Muscle layer of duodenum (tissue), 2 donors: Measurements from ENCODE around the gene VSIG10L2.

Experiments used
- H3K27ac ChIP-seq: one replicate; pipeline ENCODE4 v1.7.0; 2013; ENCODE audit warnings: mild to moderate bottlenecking, low read length
- H3K27me3 ChIP-seq: one replicate; pipeline ENCODE4 v1.7.0; 2013; ENCODE audit warnings: low read depth, mild to moderate bottlenecking, control low read depth, low read length
- H3K36me3 ChIP-seq, 2 donors: one replicate each; pipeline ENCODE4 v1.7.0; 2013; ENCODE audit warnings: low read length in 2 of 2, control low read depth in 1 of 2, mild to moderate bottlenecking in 1 of 2; ENCODE audit not compliant: insufficient read depth in 2 of 2, control insufficient read depth in 1 of 2
- H3K4me1 ChIP-seq, 2 donors: one replicate each; pipeline ENCODE4 v1.7.0; 2013; ENCODE audit warnings: low read length in 2 of 2, mild to moderate bottlenecking in 2 of 2, control low read depth in 1 of 2, moderate library complexity in 1 of 2; ENCODE audit not compliant: insufficient read depth in 2 of 2, control insufficient read depth in 1 of 2
- H3K4me3 ChIP-seq, 2 donors: one replicate each; pipeline ENCODE4 v1.7.0; 2013; ENCODE audit warnings: low read length in 2 of 2, low read depth in 1 of 2, mild to moderate bottlenecking in 1 of 2
- H3K9me3 ChIP-seq, 2 donors: one replicate each; pipeline ENCODE4 v1.7.0; 2013; ENCODE audit warnings: low read length in 2 of 2, control low read depth in 1 of 2, mild to moderate bottlenecking in 1 of 2; ENCODE audit not compliant: control insufficient read depth in 1 of 2
- donor health status: healthy.

Gene VSIG10L2

GRCh38 chr11:125931116-125931515 lies 14.7 kb upstream of the VSIG10L2 start:
- no peaks in the 10 kb centered on the region for H3K27me3 ChIP-seq

GRCh38 chr11:125931668-125932067 lies 14.2 kb upstream of the VSIG10L2 start:
- H3K27me3 ChIP-seq, result no peaks in the 10 kb centered on the region
- peaks cover 0 to 17% of the 10 kb centered on the region in 2 donors for H3K4me1 ChIP-seq
- H3K27ac ChIP-seq, result no peak overlapping the region
- H3K9me3 ChIP-seq, result no peaks in the 10 kb centered on the region
- H3K36me3 ChIP-seq, result no peaks in the 10 kb centered on the region
- H3K4me3 ChIP-seq, result no peak overlapping the region

More at GRCh38 chr11:125931116-125931515, 14.7 kb upstream of the VSIG10L2 start:
- no peaks in the 10 kb centered on the region for H3K9me3 ChIP-seq
- no peaks in the 10 kb centered on the region for H3K36me3 ChIP-seq
- H3K4me3 ChIP-seq, result no peak overlapping the region
- peaks cover 0 to 18% of the 10 kb centered on the region in 2 donors for H3K4me1 ChIP-seq
- no peak overlapping the region for H3K27ac ChIP-seq

GRCh38 chr11:125932301-125932700 lies 13.5 kb upstream of the VSIG10L2 start:
- H3K4me1 ChIP-seq, result peaks cover 0 to 17% of the 10 kb centered on the region in 2 donors
- no peak overlapping the region for H3K4me3 ChIP-seq
- no peaks in the 10 kb centered on the region for H3K36me3 ChIP-seq
- H3K9me3 ChIP-seq, result no peaks in the 10 kb centered on the region
- no peak overlapping the region for H3K27ac ChIP-seq
- no peaks in the 10 kb centered on the region for H3K27me3 ChIP-seq

GRCh38 chr11:125933030-125933813 lies 12.6 kb upstream of the VSIG10L2 start:
- Histone ChIP-seq H3K9me3 (no peaks in the 10 kb centered on the region), H3K27me3 (no peaks in the 10 kb centered on the region), H3K36me3 (no peaks in the 10 kb centered on the region), H3K27ac (no peak overlapping the region), H3K4me1 (peaks cover 0 to 17% of the 10 kb centered on the region in 2 donors), H3K4me3 (no peak overlapping the region)

GRCh38 chr11:125934473-125934872 lies 11.4 kb upstream of the VSIG10L2 start:
- Histone ChIP-seq H3K4me3 (no peak overlapping the region), H3K27ac (no peak overlapping the region), H3K36me3 (no peaks in the 10 kb centered on the region), H3K4me1 (peaks cover 0 to 27% of the 10 kb centered on the region in 2 donors), H3K27me3 (no peaks in the 10 kb centered on the region), H3K9me3 (no peaks in the 10 kb centered on the region)

- H3K4me3 ChIP-seq, result no peak overlapping the region
- H3K4me1 ChIP-seq, result peaks cover 0 to 30% of the 10 kb centered on the region in 2 donors
- H3K9me3 ChIP-seq, result no peaks in the 10 kb centered on the region
Observed at GRCh38 chr11:125935056-125935455, 10.8 kb upstream of the VSIG10L2 start.

GRCh38 chr11:125935618-125936199 lies 10.1 kb upstream of the VSIG10L2 start:
- Histone ChIP-seq H3K27me3 (no peaks in the 10 kb centered on the region), H3K4me1 (peaks cover 0 to 30% of the 10 kb centered on the region in 2 donors), H3K4me3 (no peak overlapping the region), H3K36me3 (no peaks in the 10 kb centered on the region), H3K9me3 (no peaks in the 10 kb centered on the region), H3K27ac (no peak overlapping the region)

More at GRCh38 chr11:125935056-125935455, 10.8 kb upstream of the VSIG10L2 start:
- H3K36me3 ChIP-seq, result no peaks in the 10 kb centered on the region
- no peak overlapping the region for H3K27ac ChIP-seq
- no peaks in the 10 kb centered on the region for H3K27me3 ChIP-seq

GRCh38 chr11:125938418-125938817 lies 7.4 kb upstream of the VSIG10L2 start:
- no peaks in the 10 kb centered on the region for H3K36me3 ChIP-seq
- H3K27ac ChIP-seq, result no peak overlapping the region
- no peaks in the 10 kb centered on the region for H3K27me3 ChIP-seq
- no peak overlapping the region for H3K4me3 ChIP-seq
- H3K9me3 ChIP-seq, result no peaks in the 10 kb centered on the region
- H3K4me1 ChIP-seq, result peaks cover 0 to 37% of the 10 kb centered on the region in 2 donors

GRCh38 chr11:125939081-125939521 lies 6.7 kb upstream of the VSIG10L2 start:
- Histone ChIP-seq H3K27me3 (no peaks in the 10 kb centered on the region), H3K4me3 (no peak overlapping the region), H3K27ac (no peak overlapping the region), H3K4me1 (peaks cover 0 to 37% of the 10 kb centered on the region in 2 donors), H3K9me3 (no peaks in the 10 kb centered on the region), H3K36me3 (no peaks in the 10 kb centered on the region)

- Histone ChIP-seq H3K27me3 (no peaks in the 10 kb centered on the region), H3K4me1 (peaks cover 0 to 37% of the 10 kb centered on the region in 2 donors), H3K27ac (no peak overlapping the region), H3K4me3 (no peak overlapping the region), H3K9me3 (no peaks in the 10 kb centered on the region), H3K36me3 (no peaks in the 10 kb centered on the region)
Observed at GRCh38 chr11:125940145-125940544, 5.7 kb upstream of the VSIG10L2 start.

- Histone ChIP-seq H3K36me3 (no peaks in the 10 kb centered on the region), H3K4me3 (no peak overlapping the region)
Observed at GRCh38 chr11:125941267-125941618, 4.6 kb upstream of the VSIG10L2 start.

More at GRCh38 chr11:125941267-125941618, 4.6 kb upstream of the VSIG10L2 start:
- Histone ChIP-seq H3K9me3 (no peaks in the 10 kb centered on the region), H3K27me3 (no peaks in the 10 kb centered on the region), H3K4me1 (peaks cover 0 to 29% of the 10 kb centered on the region in 2 donors), H3K27ac (no peak overlapping the region)
